Lower lobe of right lung (tissue), 2 donors: ENCODE data around the gene ZNF219. TPM values are rescaled to one million over a fixed set of nuclear protein-coding genes. Genes with fewer than 3 reads are reported as not detected.

Experiments used
- ATAC-seq, 2 donors: fragments of 200-7000 bp; cut with Tn5 transposase; one replicate each; pipeline ENCODE4 v1.9.1; 2020 to 2022; ENCODE audit warnings: mild to moderate bottlenecking in 2 of 2, moderate library complexity in 2 of 2
- DNase-seq: peaks from one replicate; pipeline ENCODE4 v3.0.0-alpha.2; 2020
- H3K27ac ChIP-seq: fragments of 200-600 bp; one replicate; pipeline ENCODE4 v1.8.0; 2022
- H3K27me3 ChIP-seq: fragments of 200-600 bp; one replicate; pipeline ENCODE4 v1.8.0; 2022; ENCODE audit warnings: low read depth
- H3K36me3 ChIP-seq: fragments of 200-600 bp; one replicate; pipeline ENCODE4 v1.8.0; 2022; ENCODE audit warnings: mild to moderate bottlenecking
- H3K4me1 ChIP-seq: fragments of 200-600 bp; one replicate; pipeline ENCODE4 v1.8.0; 2022
- H3K4me3 ChIP-seq: fragments of 200-600 bp; one replicate; pipeline ENCODE4 v1.8.0; 2022; ENCODE audit warnings: mild to moderate bottlenecking
- H3K9me3 ChIP-seq: fragments of 200-600 bp; one replicate; pipeline ENCODE4 v1.8.0; 2022
- CTCF ChIP-seq: fragments of 200-600 bp; IDR thresholded peaks from one replicate; pipeline ENCODE4 v1.8.0; 2022; ENCODE audit warnings: antibody characterized with exemption, mild to moderate bottlenecking
- intact Hi-C: fragments of 100-400 bp; cut with DNase I; formaldehyde crosslinking; loops from one replicate; pipeline ENCODE4 v1.11.0; 2022
- total RNA-seq: library from RNA; stranded (reverse); fragmentation: NEBNext Ultra II Directional; extraction: Animal tissue kit (Norgen Biotek cat#: 25700); gene quantifications from one replicate; pipeline ENCODE4 v1.2.1, GENCODE V29; 2021
- donor health status: DM: no; HTN: yes; CAD: no; lungs with severe emphysema.

ZNF219 gene
- total RNA-seq, 1 donor from 2014 or later, result 46.1 TPM

GRCh38 chr14:21048638-21049037 lies 49.8 kb downstream of the ZNF219 start:
- H3K4me1 ChIP-seq, result peaks cover 22% of the 10 kb centered on the region
- H3K4me3 ChIP-seq, result no peak overlapping the region
- no peaks in the 10 kb centered on the region for H3K36me3 ChIP-seq
- ATAC-seq, result no peak
- intact Hi-C loops, result no loop called here
- no peaks in the 10 kb centered on the region for H3K9me3 ChIP-seq
- H3K27ac ChIP-seq, result no peak overlapping the region
- no peak for DNase-seq
- no peaks in the 10 kb centered on the region for H3K27me3 ChIP-seq
- TF ChIP-seq CTCF, result no peak

GRCh38 chr14:21047378-21047781 lies 51.1 kb downstream of the ZNF219 start:
- TF ChIP-seq CTCF, result no peak
- intact Hi-C loops, result no loop called here
- ATAC-seq (no peak), DNase-seq (no peak)
- peaks cover 33% of the 10 kb centered on the region for H3K4me1 ChIP-seq
- H3K27me3 ChIP-seq, result no peaks in the 10 kb centered on the region
- no peaks in the 10 kb centered on the region for H3K36me3 ChIP-seq
- peak overlapping the region; percentile 2 for H3K27ac ChIP-seq
- no peaks in the 10 kb centered on the region for H3K9me3 ChIP-seq
- no peak overlapping the region for H3K4me3 ChIP-seq

GRCh38 chr14:21043974-21044618 lies 54.4 kb downstream of the ZNF219 start:
- DNase-seq, result peak; percentile 57
- peak; percentile 29 to 48 for ATAC-seq
- intact Hi-C loops, result no loop called here

GRCh38 chr14:21043387-21043973 lies 55.0 kb downstream of the ZNF219 start:
- no peak for DNase-seq
- H3K4me3 ChIP-seq, result no peak overlapping the region
- no peak for TF ChIP-seq CTCF
- intact Hi-C loops, result no loop called here
- ATAC-seq, result no peak
- H3K4me1 ChIP-seq, result peaks cover 51% of the 10 kb centered on the region
- no peaks in the 10 kb centered on the region for H3K27me3 ChIP-seq
- peak overlapping the region; percentile 25 for H3K27ac ChIP-seq
- no peaks in the 10 kb centered on the region for H3K36me3 ChIP-seq
- H3K9me3 ChIP-seq, result no peaks in the 10 kb centered on the region

More at GRCh38 chr14:21043974-21044618, 54.4 kb downstream of the ZNF219 start:
- H3K4me1 ChIP-seq, result peaks cover 48% of the 10 kb centered on the region
- peak overlapping the region; percentile 25 for H3K27ac ChIP-seq
- no peak overlapping the region for H3K4me3 ChIP-seq
- no peaks in the 10 kb centered on the region for H3K9me3 ChIP-seq
- no peaks in the 10 kb centered on the region for H3K36me3 ChIP-seq
- H3K27me3 ChIP-seq, result no peaks in the 10 kb centered on the region
- no peak for TF ChIP-seq CTCF

- H3K4me3 ChIP-seq, result no peak overlapping the region
- no peaks in the 10 kb centered on the region for H3K27me3 ChIP-seq
- no peaks in the 10 kb centered on the region for H3K9me3 ChIP-seq
- TF ChIP-seq CTCF, result no peak
- no peaks in the 10 kb centered on the region for H3K36me3 ChIP-seq
- intact Hi-C loops, result no loop called here
- peak overlapping the region; percentile 25 for H3K27ac ChIP-seq
- ATAC-seq (peak in 1 of 2 donors; percentile 18), DNase-seq (no peak)
- peaks cover 51% of the 10 kb centered on the region for H3K4me1 ChIP-seq
Measured at GRCh38 chr14:21042918-21043317, 55.5 kb downstream of the ZNF219 start.
